Measurements from ENCODE around the gene IFNA1. TPM values are rescaled to one million over a fixed set of nuclear protein-coding genes. Genes with fewer than 3 reads are reported as not detected.
"Not testable (repeated sequence)": the region's sequence is repeated elsewhere in the genome, so short reads cannot be mapped to it uniquely, and the experiment has no call there.

The IFNA1 gene
- not detected for total RNA-seq

DNA sequence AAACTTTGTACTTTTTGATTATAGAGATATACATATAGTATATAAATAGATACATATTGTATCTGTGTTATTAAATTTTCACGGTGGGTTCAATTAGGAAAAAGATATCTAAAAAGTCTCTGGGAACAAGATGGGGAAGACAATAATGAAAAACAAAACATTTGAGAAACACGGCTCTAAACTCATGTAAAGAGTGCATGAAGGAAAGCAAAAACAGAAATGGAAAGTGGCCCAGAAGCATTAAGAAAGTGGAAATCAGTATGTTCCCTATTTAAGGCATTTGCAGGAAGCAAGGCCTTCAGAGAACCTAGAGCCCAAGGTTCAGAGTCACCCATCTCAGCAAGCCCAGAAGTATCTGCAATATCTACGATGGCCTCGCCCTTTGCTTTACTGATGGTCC lies at the start of gene IFNA1:
IFNA1 (plus strand) TSS at position 301 of the 400 bp plus-strand sequence; CDS start at position 370, 69 bp downstream.
- FAIRE-seq (peak; percentile 89), DNase-seq (ENCODE audit: low spot score in 2 of 2) (no peak)

DNA sequence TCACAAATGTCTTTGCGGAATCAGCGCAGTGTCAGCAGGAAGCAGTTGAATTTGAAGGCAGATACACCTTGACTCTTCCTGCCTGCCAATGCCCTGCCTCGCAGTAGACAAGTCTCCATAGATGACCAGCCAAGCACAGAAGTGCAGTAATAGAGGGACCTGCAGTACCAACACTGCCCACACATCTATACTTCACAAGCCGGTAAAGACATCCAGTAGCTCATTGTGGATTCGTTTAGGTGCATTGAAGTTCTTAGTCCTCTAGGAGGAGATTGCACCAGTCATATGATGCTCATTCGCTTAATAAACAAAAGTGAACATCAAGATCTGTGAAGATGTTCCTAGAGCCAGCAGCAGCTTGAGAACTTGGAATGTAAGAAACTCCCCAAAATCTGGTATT lies 48.0 kb upstream of the IFNA1 start:
- no peak for DNase-seq (ENCODE audit: low spot score in 2 of 2)

DNA sequence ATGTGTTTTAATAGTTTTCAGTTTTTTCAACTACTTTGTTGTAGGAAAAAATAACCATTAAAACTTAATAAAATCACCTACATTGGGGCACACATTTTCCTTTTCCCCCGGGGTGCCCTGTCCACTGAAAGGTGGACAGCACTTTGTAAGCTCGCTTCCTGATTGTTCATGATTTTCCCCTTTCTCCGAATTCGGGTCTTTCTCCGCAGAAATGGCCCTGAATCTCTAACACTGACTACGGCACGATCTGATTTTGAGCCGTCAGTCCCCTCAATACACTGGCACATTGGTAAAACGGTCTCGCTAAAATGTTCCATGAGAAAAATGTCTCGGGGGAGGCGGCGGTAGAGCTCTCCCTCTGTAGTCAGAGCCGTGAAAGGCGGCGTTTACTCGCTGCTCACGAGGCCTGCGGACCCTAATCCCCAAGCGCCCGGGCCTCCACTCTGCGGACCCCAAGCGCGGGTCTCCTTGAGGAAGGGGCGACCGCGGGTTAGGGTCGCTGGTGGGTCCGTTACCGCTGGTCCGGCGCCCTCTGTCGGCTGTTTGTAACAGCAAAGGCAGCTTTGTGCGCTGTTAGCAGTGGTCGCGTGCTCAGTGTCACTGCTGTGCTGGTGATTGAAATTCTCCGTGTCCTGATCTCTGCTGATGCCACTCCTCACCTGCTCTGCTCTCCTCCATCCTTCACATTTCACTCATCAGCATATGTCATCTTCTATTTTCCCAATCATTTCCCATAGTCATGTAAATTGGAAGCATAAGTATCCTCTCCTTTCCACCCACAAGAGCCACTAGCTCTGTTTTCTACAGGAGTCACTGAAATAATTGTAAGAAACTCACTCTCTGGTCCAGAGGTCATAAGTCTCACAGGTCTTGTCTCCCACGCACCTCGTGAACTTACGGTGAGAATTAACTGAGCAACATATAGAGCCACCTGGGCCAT lies 44.2 kb upstream of the IFNA1 start:
- no peak for FAIRE-seq
- DNase-seq (ENCODE audit: low spot score in 2 of 2): peak in 1 of 2 donors; percentile 24

More for the DNA sequence above, 48.0 kb upstream of the IFNA1 start:
- no peak for FAIRE-seq

DNA sequence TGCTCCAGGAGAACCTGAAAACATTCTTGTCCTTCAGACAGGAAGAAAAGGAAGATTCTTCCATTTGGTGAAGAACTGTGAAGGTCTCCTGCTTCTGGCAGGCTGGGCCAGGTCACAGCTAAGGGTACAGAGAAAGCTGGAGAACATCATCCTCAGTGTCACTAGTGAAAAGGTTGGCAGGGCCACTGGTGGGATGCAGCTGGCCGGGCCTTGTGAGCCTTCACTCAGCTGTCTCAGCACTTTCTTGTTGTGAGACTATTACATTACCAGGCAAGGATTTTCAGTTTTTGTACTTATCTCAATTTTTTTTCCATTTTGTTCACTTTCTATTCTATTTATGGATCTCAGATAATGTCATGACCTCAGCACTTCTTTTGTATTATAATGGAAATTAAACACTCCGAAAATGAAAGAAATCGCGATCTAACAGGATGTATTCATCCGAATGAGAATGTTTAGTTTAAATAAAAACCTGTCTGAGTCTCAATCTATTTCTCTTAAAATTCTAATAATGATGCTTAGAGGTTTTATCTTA lies 41.2 kb upstream of the IFNA1 start:
- no peak for DNase-seq (ENCODE audit: low spot score in 2 of 2)
- FAIRE-seq: no peak

DNA sequence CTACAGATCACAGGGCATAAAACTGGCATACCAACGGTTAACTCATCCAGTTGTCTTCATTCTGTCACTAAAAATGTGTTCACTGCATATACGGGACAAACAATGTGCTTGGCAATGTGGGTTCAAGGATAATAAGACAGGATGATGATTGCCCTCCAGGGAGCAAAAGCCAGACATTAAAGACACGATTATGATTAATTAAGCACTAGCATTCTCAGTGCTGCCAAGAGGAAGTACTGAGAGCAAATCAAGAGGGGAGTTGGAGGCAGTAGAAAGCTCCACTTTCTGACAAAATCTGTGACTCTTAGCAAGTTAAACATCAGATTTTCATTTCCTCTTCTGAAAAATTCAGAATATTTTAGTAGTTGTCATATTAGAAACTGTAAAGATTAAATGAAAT lies 40.3 kb upstream of the IFNA1 start:
- FAIRE-seq (no peak), DNase-seq (ENCODE audit: low spot score in 2 of 2) (no peak)

DNA sequence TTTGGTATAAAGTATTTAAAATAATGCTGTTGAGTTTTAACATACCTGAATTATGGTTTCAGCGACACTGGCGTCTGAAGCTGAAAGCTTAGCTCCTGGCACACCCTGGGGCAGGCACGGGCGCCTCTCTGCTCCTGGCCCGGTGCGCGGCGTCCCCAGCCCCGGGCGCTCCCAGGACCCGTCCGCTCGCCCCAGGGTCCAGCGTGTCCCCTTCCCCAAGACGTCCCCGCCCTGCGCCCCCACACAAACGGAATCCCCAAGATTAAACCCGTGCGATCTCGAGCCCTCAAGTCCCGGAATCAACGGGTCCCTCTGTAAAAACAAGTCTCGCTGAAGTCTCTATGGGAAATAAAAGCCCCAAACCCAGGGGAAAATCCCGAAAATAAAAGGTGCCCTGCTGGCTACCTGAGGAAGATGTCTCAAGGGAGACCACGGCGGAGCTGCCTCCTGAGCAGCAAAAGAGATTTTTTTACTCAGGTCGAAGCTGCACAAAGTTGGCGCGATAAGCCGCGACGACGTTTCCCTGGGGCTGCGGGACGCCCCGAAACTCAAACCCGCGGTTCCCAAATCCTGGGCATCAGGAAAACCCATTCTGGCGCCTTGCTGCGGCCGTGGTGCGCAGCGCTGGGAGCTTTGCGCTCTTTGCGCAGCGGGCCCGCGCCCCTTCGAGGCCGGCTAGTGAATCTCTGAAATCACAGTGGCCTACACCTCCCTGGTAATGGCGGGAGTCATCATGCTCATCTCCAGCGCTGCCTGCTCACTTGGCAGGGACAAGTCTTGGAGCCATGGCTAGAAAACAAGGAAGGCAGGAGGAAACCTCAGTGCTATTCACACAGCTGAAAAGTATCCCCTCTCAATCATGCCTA lies 37.6 kb upstream of the IFNA1 start:
- FAIRE-seq: no peak
- peak; percentile 28 to 33 for DNase-seq (ENCODE audit: low spot score in 2 of 2)

DNA sequence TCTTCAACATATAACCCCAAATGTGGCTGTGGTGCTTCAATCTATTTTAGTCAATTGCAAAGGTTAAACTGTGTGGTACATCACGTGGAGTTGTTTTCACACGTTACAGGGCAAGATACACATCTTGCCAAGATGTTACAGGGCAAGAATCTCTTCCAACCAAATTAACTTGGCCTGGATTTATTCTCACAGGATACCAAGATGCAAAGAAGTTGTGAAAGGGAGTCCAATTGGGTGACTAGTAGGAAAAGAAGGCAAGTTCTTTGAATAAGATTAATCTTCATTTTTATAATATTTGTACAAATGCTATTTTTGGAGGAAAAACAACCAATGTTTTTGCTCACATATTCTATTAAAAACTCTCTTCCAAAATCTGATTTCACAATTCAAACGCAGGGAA lies 36.1 kb upstream of the IFNA1 start:
- FAIRE-seq (no peak), DNase-seq (ENCODE audit: low spot score in 2 of 2) (no peak)

DNA sequence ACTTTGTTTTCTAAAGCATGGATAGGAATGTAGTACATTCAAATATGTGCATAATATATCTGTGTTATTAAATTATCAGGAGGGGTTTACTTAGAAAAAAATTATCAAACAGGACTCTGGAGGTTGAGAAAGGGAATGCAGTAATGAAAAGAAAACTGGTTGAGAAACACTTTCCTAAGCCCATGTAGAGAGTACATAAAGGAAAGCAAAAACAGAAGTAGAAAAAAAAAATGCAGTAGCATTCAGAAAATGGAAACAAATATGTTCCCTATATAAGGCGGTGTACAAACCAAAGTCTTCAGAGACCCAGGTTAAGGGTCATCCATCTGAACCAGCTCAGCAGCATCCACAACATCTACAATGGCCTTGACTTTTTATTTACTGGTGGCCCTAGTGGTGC lies 31.4 kb upstream of the IFNA1 start, which contains the start of gene IFNA8:
IFNA8 (plus strand) TSS at position 301 of the 400 bp plus-strand sequence; CDS start at position 361, 60 bp downstream.
- DNase-seq (ENCODE audit: low spot score in 2 of 2) (no peak), FAIRE-seq (no peak)

DNA sequence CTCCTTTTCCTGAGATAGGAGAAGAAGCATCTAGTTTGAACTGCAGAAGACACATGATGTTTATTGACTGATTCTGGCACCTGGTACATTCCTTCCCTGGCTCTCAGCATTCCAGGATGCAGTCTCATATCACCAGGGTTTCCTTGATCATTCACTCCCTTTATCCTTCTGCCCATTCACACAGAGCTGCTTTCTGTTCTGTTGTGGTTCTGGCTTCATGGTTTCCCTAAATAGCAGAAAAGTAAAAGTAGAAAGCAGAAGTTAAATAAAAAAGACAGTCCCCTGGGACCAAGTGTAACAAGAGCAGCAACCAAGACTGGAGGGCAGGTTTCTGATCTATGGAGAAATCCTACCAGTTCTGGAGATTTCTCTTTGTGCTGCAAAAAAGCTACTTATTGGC lies 28.1 kb upstream of the IFNA1 start:
- FAIRE-seq (no peak), DNase-seq (ENCODE audit: low spot score in 2 of 2) (no peak)

DNA sequence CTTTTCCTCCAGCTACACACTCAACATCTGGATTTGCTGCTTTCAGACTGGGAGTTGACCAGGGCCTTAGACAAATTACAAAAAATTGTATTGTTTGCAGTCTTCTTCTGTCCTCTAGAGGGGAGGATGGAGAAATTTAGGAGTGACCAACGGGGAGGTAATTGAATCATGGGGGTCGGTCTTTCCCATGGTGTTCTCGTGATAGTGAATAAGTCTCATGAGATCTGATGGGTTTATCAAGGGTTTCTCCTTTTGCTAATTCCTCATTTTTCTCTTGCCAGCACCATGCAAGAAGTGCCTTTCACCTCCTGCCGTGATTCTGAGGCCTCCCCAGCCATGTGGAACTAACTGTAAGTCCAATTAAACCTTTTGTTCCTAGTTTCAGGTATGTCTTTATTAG lies 27.1 kb upstream of the IFNA1 start:
- FAIRE-seq: no peak
- no peak for DNase-seq (ENCODE audit: low spot score in 2 of 2)

DNA sequence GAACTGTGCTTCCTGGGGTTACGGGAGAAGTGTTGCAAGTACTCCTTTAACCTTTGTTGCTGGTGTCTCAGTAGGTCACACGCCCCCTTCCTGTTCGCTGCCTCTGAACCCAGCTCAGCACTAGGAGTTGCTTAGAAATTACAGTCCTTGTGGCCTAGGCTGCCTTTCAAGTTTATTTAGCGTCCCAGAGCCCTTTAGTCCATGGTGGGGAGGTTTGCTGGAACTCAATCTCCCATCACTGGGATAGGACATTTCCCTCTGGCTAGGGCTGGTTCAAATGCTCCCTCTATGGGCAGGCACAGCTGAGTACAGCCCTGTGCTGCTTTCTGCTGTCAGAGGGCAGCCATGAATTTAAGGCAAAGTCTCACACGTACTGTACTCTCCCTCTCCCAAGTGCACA lies 26.6 kb upstream of the IFNA1 start:
- no peak for FAIRE-seq
- DNase-seq (ENCODE audit: low spot score in 2 of 2): no peak

DNA sequence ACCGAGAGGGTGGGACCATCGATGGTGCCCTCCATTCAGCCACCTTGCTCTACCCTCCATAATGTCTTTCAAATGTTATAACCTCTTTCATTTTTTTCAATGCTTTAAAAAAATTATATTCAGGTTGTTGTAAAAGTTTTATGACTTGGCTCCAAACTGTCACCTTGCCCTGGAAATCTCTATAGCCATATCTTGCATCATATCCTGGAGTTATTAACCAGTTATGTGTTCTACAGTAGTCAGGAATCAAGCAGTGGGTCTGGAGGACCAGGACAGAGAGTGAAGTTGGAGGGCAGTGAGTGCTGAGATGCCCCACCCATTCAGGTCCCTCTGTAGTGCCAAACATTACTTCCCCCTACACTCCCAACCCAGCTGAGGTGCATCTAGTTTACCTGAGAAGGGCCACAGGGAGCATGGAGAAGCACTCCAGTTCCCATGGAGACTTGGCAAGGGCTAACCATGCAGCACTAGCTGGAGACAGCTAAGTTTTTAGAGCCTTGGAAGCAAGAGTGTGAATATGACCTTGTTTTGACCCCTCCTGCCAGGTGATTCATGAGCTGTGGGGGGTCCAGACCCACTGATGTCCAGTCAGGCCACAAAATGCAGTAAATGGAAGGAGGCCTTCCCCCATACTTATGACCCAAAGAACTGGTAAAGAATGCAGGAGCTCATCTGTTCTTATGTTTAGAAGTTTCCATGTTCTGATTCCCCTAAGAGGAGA lies 25.9 kb upstream of the IFNA1 start:
- DNase-seq (ENCODE audit: low spot score in 2 of 2) (no peak), FAIRE-seq (no peak)

DNA sequence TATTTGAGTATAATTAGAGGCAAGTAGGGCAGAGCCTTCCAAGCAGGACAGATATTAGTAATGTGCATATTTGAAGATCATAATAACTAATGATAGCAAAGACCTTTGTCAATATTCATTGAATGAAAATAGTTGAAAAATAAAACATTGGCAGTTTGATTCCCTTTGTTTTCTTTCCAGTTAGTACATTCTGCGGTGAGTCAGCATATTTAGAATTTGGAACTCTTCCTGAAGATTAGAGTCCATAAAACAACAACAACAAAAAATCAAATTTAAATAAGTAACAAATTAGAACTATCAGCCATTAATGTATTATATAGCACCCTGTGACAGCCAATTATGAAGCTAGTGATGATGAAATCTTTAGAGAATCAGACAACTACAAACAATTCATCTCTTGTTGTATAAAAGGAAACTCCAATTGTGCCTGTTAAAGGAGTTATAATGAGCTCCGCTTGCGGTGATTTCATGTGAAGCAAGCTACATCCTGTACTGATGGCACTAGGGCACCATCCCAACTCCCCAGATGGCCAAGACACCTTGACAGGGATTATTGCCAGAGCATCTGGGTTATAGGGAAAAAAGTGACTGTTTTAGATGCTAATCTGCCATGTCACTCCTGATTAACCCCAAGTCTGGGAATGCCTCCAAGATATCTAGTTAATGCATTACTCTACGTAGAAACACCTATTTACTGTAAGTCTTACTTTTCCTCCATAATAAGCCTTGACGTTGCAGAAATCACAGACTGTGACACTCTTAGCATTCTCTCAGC lies 24.6 kb upstream of the IFNA1 start:
- FAIRE-seq (no peak), DNase-seq (ENCODE audit: low spot score in 2 of 2) (no peak)

DNA sequence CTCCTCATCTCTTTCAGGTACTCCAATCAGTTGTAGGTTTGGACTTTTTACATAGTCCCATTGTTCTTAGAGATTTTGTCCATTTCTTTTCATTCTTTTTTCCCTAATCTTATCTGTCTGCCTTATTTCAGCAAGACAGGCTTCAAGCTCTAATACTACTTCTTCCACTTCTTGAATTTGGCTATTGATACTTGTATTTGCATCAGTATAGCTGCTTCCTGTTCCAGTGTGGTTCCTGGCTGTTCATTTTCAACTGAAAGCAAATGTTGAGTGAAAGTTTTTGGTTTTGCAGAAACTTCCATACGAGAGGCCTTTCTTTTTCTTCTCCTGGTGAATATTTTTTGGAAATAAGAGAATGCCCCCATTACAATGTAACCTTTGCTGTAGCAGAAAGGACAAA lies 12.0 kb upstream of the IFNA1 start:
- no peak for FAIRE-seq
- no peak for DNase-seq (ENCODE audit: low spot score in 2 of 2)

DNA sequence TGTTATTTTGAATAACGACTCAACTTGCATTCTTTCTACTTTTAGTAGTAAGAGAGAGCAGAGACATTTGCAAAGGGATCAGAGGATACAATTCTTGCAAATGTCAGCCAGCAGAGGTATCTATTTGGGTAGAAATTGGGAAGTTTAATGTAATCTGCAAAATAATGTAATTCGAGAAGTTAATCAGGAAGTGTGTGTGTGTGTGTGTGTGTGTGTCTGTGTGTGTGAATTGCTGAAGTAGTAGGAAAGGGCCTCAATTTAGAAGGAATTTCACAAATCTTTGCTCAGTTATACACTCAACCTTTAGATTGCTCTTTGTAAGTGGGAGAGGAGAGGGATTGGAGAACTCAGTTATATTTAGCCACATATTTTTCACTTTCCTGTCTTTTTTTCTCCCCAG lies 11.0 kb upstream of the IFNA1 start:
- DNase-seq (ENCODE audit: low spot score in 2 of 2) (no peak), FAIRE-seq (no peak)

DNA sequence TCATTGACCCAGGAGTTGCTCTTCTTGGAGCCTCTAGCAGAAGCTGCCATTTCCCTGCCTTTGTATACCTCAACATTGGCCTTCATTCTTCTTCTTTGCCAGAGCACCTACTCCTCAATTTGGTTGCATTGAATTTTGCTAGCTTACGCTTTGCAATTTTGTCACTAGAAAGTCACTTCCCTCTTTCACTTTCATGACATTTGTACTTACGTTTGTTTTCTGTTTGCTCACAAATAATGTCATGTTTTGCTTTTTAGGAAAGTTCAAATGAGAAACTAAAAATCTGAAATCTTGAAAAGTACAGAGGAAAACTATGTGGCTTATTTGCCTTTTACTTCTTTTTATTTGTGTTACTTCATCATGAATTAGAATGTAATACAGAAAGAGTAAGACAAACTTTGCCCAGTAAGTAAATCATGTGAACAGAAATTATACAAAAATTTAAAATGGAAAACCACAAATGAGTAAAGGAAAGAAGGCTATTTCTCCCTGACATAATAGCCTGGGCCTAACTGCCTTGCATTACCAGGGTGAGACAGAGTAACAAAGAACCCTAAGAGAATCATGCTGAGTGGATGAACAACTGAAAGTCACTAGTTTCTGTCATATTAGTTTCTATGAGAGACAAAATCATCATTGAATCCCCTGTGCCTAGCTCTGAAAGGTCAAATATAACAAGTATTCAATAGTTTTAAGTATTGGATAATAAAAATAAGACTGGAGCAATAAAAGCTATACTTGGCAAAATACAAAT lies 7.4 kb upstream of the IFNA1 start:
- DNase-seq (ENCODE audit: low spot score in 2 of 2) (no peak), FAIRE-seq (no peak)

DNA sequence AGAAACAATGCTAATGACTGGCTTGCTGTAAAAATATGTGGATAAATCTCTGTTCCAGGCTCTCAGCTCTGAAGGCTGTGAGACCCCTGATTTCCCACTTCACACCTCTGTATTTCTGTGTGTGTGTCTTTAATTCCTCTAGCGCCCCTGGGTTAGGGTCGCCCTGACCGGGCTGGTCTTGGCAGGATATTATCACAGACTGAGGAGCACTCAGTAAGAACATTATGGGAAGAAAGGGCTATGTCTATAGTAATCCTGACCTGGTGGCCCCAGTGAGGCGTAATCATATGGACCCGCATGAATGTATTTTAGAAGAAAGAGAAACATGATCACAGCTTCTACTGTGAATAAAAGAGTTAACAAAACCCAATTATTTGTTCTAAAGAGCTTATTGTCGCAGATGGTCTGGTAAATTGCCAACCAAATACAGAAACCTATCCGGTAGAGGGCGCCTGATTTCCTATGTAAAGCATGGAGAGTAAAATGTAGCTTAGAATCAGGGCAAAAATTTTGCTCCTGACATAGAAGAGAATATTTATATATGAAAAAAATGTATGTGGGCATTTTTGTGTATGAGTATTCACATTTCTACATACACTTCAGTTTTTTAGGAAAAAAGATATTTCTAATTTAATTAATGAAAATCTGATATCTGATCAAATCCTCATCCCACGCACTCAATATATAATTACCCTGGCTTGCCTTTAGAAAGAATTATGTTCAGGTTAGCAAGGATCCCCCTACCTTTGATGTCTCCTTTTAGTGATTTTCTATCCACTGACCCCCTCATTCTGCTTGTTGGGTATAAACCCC lies 5.8 kb upstream of the IFNA1 start:
- DNase-seq (ENCODE audit: low spot score in 2 of 2) (peak in 1 of 2 donors; percentile 6), FAIRE-seq (peak; percentile 59)

DNA sequence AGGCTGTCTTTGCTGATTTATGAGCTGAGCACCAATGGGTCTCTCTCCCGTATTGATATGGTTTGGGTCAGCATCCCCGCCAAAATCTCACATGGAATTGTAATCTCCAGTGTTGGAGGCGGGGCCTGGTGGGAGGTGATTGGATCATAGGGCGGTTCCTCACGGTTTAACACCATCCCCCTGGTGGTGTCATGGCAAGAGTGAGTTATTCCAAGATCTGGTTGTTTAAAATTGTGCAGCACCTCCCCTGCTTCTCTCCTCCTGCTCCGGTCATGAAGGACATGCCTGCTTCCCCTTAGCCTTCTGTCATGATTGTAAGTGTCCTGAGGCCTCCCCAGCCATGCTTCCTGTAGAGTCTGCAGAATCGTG lies 5.2 kb upstream of the IFNA1 start:
- DNase-seq (ENCODE audit: low spot score in 2 of 2); FAIRE-seq: not testable (repeated sequence)

Measured in frontal cortex (tissue), 4 donors.